Measurements from ENCODE around the gene SIX5.

The SIX5 gene

DNA sequence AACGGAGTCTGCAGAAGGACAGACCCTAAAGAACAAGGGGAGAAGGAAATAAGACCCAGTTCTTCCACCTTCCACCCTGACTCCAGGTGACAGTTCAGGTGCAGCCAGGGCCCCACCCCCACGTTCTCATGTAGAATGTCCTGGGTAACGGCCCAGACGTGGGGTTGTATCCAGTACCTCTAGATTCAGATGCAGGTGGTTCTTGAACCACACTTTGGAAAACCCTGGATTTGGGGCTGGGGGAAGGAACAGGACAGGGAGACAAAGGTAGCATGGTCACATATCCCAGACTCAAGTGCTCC lies 11.0 kb upstream of the SIX5 start:
- Histone ChIP-seq H3K4me2 (ENCODE audit: low read length) (peak overlapping the region; percentile 89), H3K79me2 (ENCODE audit: control insufficient read depth, low read length) (no peaks in the 10 kb centered on the region), H3K4me1 (ENCODE audit: control insufficient read depth, low read length) (peaks cover 19% of the 10 kb centered on the region), H3K9me3 (ENCODE audit: control insufficient read depth, insufficient read depth, low read length) (no peaks in the 10 kb centered on the region), H3K27ac (ENCODE audit: low read depth, low read length) (no peak overlapping the region), H4K20me1 (ENCODE audit: control insufficient read depth, insufficient read depth, low read depth, low read length) (peaks cover 18% of the 10 kb centered on the region), H3K27me3 (ENCODE audit: control insufficient read depth, low read length) (no peaks in the 10 kb centered on the region), H3K9me2 (replicated peaks; ENCODE audit: control insufficient read depth, low read length) (no peaks in the 10 kb centered on the region), H3K36me3 (ENCODE audit: control insufficient read depth, low read length) (peaks cover 21% of the 10 kb centered on the region; the same call in 1 of the 2 replicates), H3K4me3 (ENCODE audit: low read length) (no peak overlapping the region), H3F3A (ENCODE audit: control insufficient read depth, insufficient read depth) (peaks cover 5% of the 10 kb centered on the region; the same call in 1 of the 2 replicates)
- TF ChIP-seq, protein P1, sequence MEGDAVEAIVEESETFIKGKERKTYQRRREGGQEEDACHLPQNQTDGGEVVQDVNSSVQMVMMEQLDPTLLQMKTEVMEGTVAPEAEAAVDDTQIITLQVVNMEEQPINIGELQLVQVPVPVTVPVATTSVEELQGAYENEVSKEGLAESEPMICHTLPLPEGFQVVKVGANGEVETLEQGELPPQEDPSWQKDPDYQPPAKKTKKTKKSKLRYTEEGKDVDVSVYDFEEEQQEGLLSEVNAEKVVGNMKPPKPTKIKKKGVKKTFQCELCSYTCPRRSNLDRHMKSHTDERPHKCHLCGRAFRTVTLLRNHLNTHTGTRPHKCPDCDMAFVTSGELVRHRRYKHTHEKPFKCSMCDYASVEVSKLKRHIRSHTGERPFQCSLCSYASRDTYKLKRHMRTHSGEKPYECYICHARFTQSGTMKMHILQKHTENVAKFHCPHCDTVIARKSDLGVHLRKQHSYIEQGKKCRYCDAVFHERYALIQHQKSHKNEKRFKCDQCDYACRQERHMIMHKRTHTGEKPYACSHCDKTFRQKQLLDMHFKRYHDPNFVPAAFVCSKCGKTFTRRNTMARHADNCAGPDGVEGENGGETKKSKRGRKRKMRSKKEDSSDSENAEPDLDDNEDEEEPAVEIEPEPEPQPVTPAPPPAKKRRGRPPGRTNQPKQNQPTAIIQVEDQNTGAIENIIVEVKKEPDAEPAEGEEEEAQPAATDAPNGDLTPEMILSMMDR (IDR thresholded peaks at IDR 0.05; ENCODE audit: low read depth, low read length, poor library complexity, severe bottlenecking): no peak
- TF ChIP-seq EZH2phosphoT487 (IDR thresholded peaks at IDR 0.05; ENCODE audit: borderline replicate concordance, low read length): no peak

DNA sequence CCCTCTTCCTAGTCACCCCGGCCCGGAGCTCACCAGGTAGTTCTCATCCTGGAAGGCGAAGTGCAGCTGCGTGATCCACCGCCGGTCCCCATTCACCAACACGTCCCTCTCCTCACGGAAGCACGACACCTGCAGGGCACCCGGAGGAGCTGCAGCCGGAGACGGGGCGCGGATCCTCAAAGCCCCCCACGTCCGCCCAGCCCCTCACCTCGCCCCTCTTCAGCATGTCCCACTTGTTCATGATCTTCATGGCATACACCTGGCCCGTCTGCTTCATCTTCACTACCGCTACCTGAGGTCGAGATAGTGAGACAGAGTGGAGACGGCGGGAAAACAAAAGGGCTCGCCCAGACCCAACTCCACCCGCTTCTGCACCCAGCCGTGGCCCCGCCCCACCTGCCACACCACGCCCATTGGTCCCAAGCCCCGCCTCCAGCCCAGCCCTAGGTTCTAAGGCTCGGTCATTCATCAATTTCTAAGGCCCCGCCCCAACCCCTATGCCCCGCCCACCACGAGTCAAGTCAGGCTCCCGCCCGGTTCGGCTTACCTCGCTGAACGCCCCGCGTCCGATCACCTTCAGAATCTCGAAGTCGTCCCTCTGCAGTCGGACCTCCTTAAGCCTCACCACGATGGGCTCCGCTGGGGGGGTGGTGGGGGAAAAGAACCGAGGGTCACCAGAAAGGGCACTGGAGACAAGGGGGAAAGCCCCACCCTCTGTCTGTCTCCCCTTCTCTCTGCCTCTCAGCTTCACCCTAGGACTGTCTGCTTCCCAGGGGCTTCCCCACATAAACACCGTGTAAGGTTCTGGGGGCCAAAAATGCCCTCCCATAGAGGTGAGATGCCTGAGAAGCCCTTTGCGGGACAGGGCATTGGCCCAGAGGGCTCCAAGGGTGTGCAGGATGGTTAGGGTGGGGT lies 10.4 kb upstream of the SIX5 start:
- H3F3A ChIP-seq (ENCODE audit: control insufficient read depth, insufficient read depth): peaks cover 5% of the 10 kb centered on the region; the same call in 1 of the 2 replicates
- H3K9me2 ChIP-seq (replicated peaks; ENCODE audit: control insufficient read depth, low read length): no peaks in the 10 kb centered on the region
- peak overlapping the region; percentile 89 for H3K4me2 ChIP-seq (ENCODE audit: low read length)
- H4K20me1 ChIP-seq (ENCODE audit: control insufficient read depth, insufficient read depth, low read depth, low read length): peaks cover 18% of the 10 kb centered on the region
- no peaks in the 10 kb centered on the region for H3K9me3 ChIP-seq (ENCODE audit: control insufficient read depth, insufficient read depth, low read length)
- no peaks in the 10 kb centered on the region for H3K27me3 ChIP-seq (ENCODE audit: control insufficient read depth, low read length)
- no peak overlapping the region for H3K27ac ChIP-seq (ENCODE audit: low read depth, low read length)
- peak overlapping the region; percentile 73 for H3K4me3 ChIP-seq (ENCODE audit: low read length)
- peaks cover 19% of the 10 kb centered on the region for H3K4me1 ChIP-seq (ENCODE audit: control insufficient read depth, low read length)
- no peaks in the 10 kb centered on the region for H3K79me2 ChIP-seq (ENCODE audit: control insufficient read depth, low read length)
- H3K36me3 ChIP-seq (ENCODE audit: control insufficient read depth, low read length): peaks cover 21% of the 10 kb centered on the region; the same call in 1 of the 2 replicates
- no peak for TF ChIP-seq EZH2phosphoT487 (IDR thresholded peaks at IDR 0.05; ENCODE audit: borderline replicate concordance, low read length)
- TF ChIP-seq, protein P1 (IDR thresholded peaks at IDR 0.05; ENCODE audit: low read depth, low read length, poor library complexity, severe bottlenecking): peak; percentile 95

DNA sequence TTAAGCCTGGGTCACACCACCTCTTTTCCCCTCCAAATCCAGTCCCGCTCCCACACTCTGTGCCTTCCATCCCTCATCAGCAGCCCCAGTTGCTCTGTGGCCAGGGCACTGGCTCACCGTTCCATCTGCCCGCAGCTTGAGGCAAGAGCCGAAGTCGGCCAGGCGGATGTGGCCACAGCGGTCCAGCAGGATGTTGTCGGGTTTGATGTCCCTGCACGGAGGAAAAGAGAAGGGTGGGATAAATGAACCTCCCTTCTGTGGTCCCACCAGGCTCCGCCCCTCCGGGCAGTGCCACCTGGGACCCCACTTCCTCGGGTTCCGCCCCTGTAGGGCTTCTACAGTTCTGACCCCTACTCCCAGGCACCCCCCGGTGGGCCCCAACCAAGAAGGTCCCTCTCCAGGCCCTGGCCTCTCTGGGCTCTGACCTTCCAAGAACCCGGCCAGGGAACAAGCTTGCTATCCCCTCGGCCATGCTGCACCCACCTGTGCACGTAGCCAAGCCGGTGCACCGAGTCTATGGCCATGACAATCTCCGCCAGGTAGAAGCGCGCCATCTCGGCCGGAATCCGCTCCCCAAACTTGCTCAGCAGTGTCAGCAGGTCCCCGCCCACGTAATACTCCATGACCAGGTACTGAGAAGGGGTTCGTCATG lies 9.1 kb upstream of the SIX5 start:
- Histone ChIP-seq H3K4me3 (ENCODE audit: low read length) (no peak overlapping the region), H3K4me2 (ENCODE audit: low read length) (no peak overlapping the region), H3K36me3 (ENCODE audit: control insufficient read depth, low read length) (peaks cover 21% of the 10 kb centered on the region; the same call in 1 of the 2 replicates), H3K79me2 (ENCODE audit: control insufficient read depth, low read length) (no peaks in the 10 kb centered on the region), H3K4me1 (ENCODE audit: control insufficient read depth, low read length) (peaks cover 25% of the 10 kb centered on the region), H4K20me1 (ENCODE audit: control insufficient read depth, insufficient read depth, low read depth, low read length) (peaks cover 18% of the 10 kb centered on the region), H3K9me2 (replicated peaks; ENCODE audit: control insufficient read depth, low read length) (no peaks in the 10 kb centered on the region), H3K9me3 (ENCODE audit: control insufficient read depth, insufficient read depth, low read length) (no peaks in the 10 kb centered on the region), H3K27ac (ENCODE audit: low read depth, low read length) (no peak overlapping the region), H3K27me3 (ENCODE audit: control insufficient read depth, low read length) (no peaks in the 10 kb centered on the region), H3F3A (ENCODE audit: control insufficient read depth, insufficient read depth) (peaks cover 10% of the 10 kb centered on the region)
- TF ChIP-seq EZH2phosphoT487 (IDR thresholded peaks at IDR 0.05; ENCODE audit: borderline replicate concordance, low read length): no peak
- TF ChIP-seq, protein P1 (IDR thresholded peaks at IDR 0.05; ENCODE audit: low read depth, low read length, poor library complexity, severe bottlenecking): no peak
